GM23248 (cell line): ENCODE measurements around the gene ANKK1. TPM values are rescaled to one million over a fixed set of nuclear protein-coding genes. Genes with fewer than 3 reads are reported as not detected.

ENCODE experiments used
- DNase-seq: peaks from one replicate; pipeline ENCODE4 v3.0.0-alpha.2; 2015
- H2AFZ ChIP-seq: fragments of 200-600 bp; sonication (generic); 2 replicates; pipeline ENCODE4 v1.6.1; 2016; ENCODE audit warnings: antibody characterized with exemption
- H3F3A ChIP-seq: fragments of 200-600 bp; sonication (generic); 2 replicates; pipeline ENCODE4 v1.6.1; 2016; ENCODE audit warnings: mild to moderate bottlenecking, antibody characterized with exemption, mixed run types; ENCODE audit not compliant: insufficient read depth
- H3K27ac ChIP-seq: fragments of 200-600 bp; sonication (generic); 2 replicates; pipeline ENCODE4 v1.5.1; 2016; ENCODE audit warnings: mild to moderate bottlenecking
- H3K27me3 ChIP-seq: fragments of 200-600 bp; sonication (generic); replicated peaks from 2 replicates; pipeline ENCODE4 v1.6.1; 2016; ENCODE audit warnings: mild to moderate bottlenecking; ENCODE audit not compliant: insufficient read depth
- H3K36me3 ChIP-seq: fragments of 200-600 bp; sonication (generic); 2 replicates; pipeline ENCODE4 v1.6.1; 2016; ENCODE audit warnings: low read depth, mild to moderate bottlenecking
- H3K4me1 ChIP-seq: fragments of 200-600 bp; sonication (generic); 2 replicates; pipeline ENCODE4 v1.6.1; 2016; ENCODE audit warnings: mild to moderate bottlenecking; ENCODE audit not compliant: insufficient read depth
- H3K4me2 ChIP-seq: fragments of 200-600 bp; sonication (generic); one replicate; pipeline ENCODE4 v1.6.1; 2016; ENCODE audit warnings: mild to moderate bottlenecking; ENCODE audit not compliant: unreplicated experiment
- H3K4me3 ChIP-seq: fragments of 200-600 bp; sonication (generic); 2 replicates; pipeline ENCODE4 v1.5.1; 2016; ENCODE audit warnings: mild to moderate bottlenecking
- H3K79me2 ChIP-seq: fragments of 200-600 bp; sonication (generic); 2 replicates; pipeline ENCODE4 v1.6.1; 2016; ENCODE audit warnings: mild to moderate bottlenecking; ENCODE audit not compliant: insufficient read depth
- H3K9ac ChIP-seq: fragments of 200-600 bp; sonication (generic); 2 replicates; pipeline ENCODE4 v1.6.1; 2016; ENCODE audit warnings: mild to moderate bottlenecking
- H3K9me2 ChIP-seq: fragments of 200-600 bp; sonication (generic); 2 replicates; pipeline ENCODE4 v1.6.1; 2016; ENCODE audit warnings: mixed run types, mild to moderate bottlenecking, moderate library complexity; ENCODE audit not compliant: insufficient read depth
- H3K9me3 ChIP-seq: fragments of 200-600 bp; sonication (generic); one replicate; pipeline ENCODE4 v1.6.1; 2017; ENCODE audit warnings: low read depth
- H4K20me1 ChIP-seq: fragments of 200-600 bp; sonication (generic); 2 replicates; pipeline ENCODE4 v1.6.0; 2016; ENCODE audit not compliant: insufficient read depth
- EZH2 ChIP-seq: fragments of 200-600 bp; sonication (generic); IDR thresholded peaks from 2 replicates; pipeline ENCODE4 v1.6.1; 2018; ENCODE audit warnings: antibody characterized with exemption, mild to moderate bottlenecking; ENCODE audit not compliant: insufficient read depth, poor library complexity, severe bottlenecking
- EZH2phosphoT487 ChIP-seq: fragments of 200-600 bp; sonication (generic); IDR thresholded peaks from 2 replicates; pipeline ENCODE4 v1.6.1; 2018; ENCODE audit warnings: antibody characterized with exemption, moderate library complexity, mild to moderate bottlenecking, low read depth; ENCODE audit not compliant: insufficient read depth
- WGBS, 2 experiments: methylation state at CpG; one replicate each; pipeline ENCODE4 v1.1.6; 2015 to 2017; ENCODE audit warnings: low lambda C conversion rate in 2 of 2, low coverage in 1 of 2; ENCODE audit errors: missing lambda C conversion rate in 2 of 2; 5-methylcytosine and 5-hydroxymethylcytosine counted together
- in situ Hi-C: fragments of 300-500 bp; cut with MboI; formaldehyde crosslinking; loops from 2 replicates; pipeline ENCODE4 v1.15.0; 2020
- polyA plus RNA-seq: library from polyadenylated mRNA; unstranded; fragments of >200 nt; fragmentation: Nextera tagmentation; extraction: Ambion mirVana; gene quantifications from 2 replicates; pipeline ENCODE4 v1.2.1, GENCODE V29; 2016
- total RNA-seq: library from RNA; depleted of rRNA; stranded (reverse); fragments of >200 nt; shearing (Covaris generic); gene quantifications from 2 replicates; pipeline ENCODE4 v1.2.3, GENCODE V29; 2014

The ANKK1 gene
- total and polyA plus RNA-seq, 2 experiments from 2014 or later = not detected

- no peak for TF ChIP-seq EZH2phosphoT487
- no peak for TF ChIP-seq EZH2
- no peaks in the 10 kb centered on the region for H3K9me3 ChIP-seq
- no peak overlapping the region for H3K9ac ChIP-seq
- H3F3A ChIP-seq = no peaks in the 10 kb centered on the region
- no peaks in the 10 kb centered on the region for H3K27me3 ChIP-seq
- no peaks in the 10 kb centered on the region for H4K20me1 ChIP-seq
- no peaks in the 10 kb centered on the region for H3K36me3 ChIP-seq
- no peak overlapping the region for H3K4me2 ChIP-seq
- no peaks in the 10 kb centered on the region for H3K9me2 ChIP-seq
- H2AFZ ChIP-seq = no peak overlapping the region
- no peaks in the 10 kb centered on the region for H3K4me1 ChIP-seq
- WGBS, 2 experiments = 85% methylated on average over 8 of the region's 8 CpGs
- H3K79me2 ChIP-seq = no peaks in the 10 kb centered on the region
- in situ Hi-C loops = no loop called here
- DNase-seq = no peak
- no peak overlapping the region for H3K4me3 ChIP-seq
- no peak overlapping the region for H3K27ac ChIP-seq
Measured at GRCh38 chr11:113345978-113346377, 41.6 kb upstream of the ANKK1 start.

GRCh38 chr11:113349528-113349927, 38.1 kb upstream of the ANKK1 start:
- H3F3A ChIP-seq = no peaks in the 10 kb centered on the region
- DNase-seq = no peak
- no peaks in the 10 kb centered on the region for H3K9me3 ChIP-seq
- no peak overlapping the region for H3K4me2 ChIP-seq
- 78 to 90% methylated on average over 3 of the region's 3 CpGs for whole genome bisulfite sequencing, 2 experiments
- no peak overlapping the region for H3K9ac ChIP-seq
- H3K4me1 ChIP-seq = no peaks in the 10 kb centered on the region
- no peak overlapping the region for H3K27ac ChIP-seq
- TF ChIP-seq EZH2 (no peak), EZH2phosphoT487 (no peak)
- no peaks in the 10 kb centered on the region for H4K20me1 ChIP-seq
- H3K4me3 ChIP-seq = no peak overlapping the region
- no peaks in the 10 kb centered on the region for H3K9me2 ChIP-seq
- no peaks in the 10 kb centered on the region for H3K79me2 ChIP-seq
- no peak overlapping the region for H2AFZ ChIP-seq
- in situ Hi-C loops = no loop called here
- H3K27me3 ChIP-seq = no peaks in the 10 kb centered on the region
- no peaks in the 10 kb centered on the region for H3K36me3 ChIP-seq

GRCh38 chr11:113350336-113351067, 37.1 kb upstream of the ANKK1 start:
- Histone ChIP-seq H2AFZ (no peak overlapping the region), H3K27ac (no peak overlapping the region), H3K9me2 (no peaks in the 10 kb centered on the region), H3K4me3 (no peak overlapping the region), H3K4me2 (no peak overlapping the region), H3K4me1 (no peaks in the 10 kb centered on the region), H3K9me3 (no peaks in the 10 kb centered on the region), H3K36me3 (0 out of 2 replicates have a peak, but pooled peaks cover 3% of the 10 kb centered on the region), H3K79me2 (no peaks in the 10 kb centered on the region), H3K9ac (no peak overlapping the region), H3F3A (no peaks in the 10 kb centered on the region), H4K20me1 (no peaks in the 10 kb centered on the region), H3K27me3 (no peaks in the 10 kb centered on the region)
- DNase-seq = no peak
- in situ Hi-C loops = no loop called here
- WGBS, 2 experiments = 87 to 91% methylated on average over 11 of the region's 11 CpGs
- TF ChIP-seq EZH2 (no peak), EZH2phosphoT487 (no peak)

GRCh38 chr11:113351068-113351450, 36.5 kb upstream of the ANKK1 start:
- no peak overlapping the region for H2AFZ ChIP-seq
- no peak for TF ChIP-seq EZH2
- TF ChIP-seq EZH2phosphoT487 = no peak
- no peaks in the 10 kb centered on the region for H3K79me2 ChIP-seq
- 0 out of 2 replicates have a peak, but pooled peaks cover 3% of the 10 kb centered on the region for H3K36me3 ChIP-seq
- H3K27me3 ChIP-seq = no peaks in the 10 kb centered on the region
- 56 to 60% methylated on average over 3 of the region's 3 CpGs for WGBS, 2 experiments
- no peaks in the 10 kb centered on the region for H3K9me2 ChIP-seq
- H4K20me1 ChIP-seq = no peaks in the 10 kb centered on the region
- in situ Hi-C loops = no loop called here
- no peak overlapping the region for H3K27ac ChIP-seq
- no peaks in the 10 kb centered on the region for H3K4me1 ChIP-seq
- no peak overlapping the region for H3K4me2 ChIP-seq
- no peak for DNase-seq
- no peaks in the 10 kb centered on the region for H3F3A ChIP-seq
- no peak overlapping the region for H3K9ac ChIP-seq
- no peak overlapping the region for H3K4me3 ChIP-seq
- H3K9me3 ChIP-seq = no peaks in the 10 kb centered on the region

GRCh38 chr11:113351480-113351879, 36.1 kb upstream of the ANKK1 start:
- no peaks in the 10 kb centered on the region for H3K9me2 ChIP-seq

More at GRCh38 chr11:113351480-113351879, 36.1 kb upstream of the ANKK1 start:
- H3K4me1 ChIP-seq = no peaks in the 10 kb centered on the region
- H3K9ac ChIP-seq = no peak overlapping the region
- H3K36me3 ChIP-seq = 0 out of 2 replicates have a peak, but pooled peaks cover 3% of the 10 kb centered on the region
- H3K27ac ChIP-seq = no peak overlapping the region
- no peaks in the 10 kb centered on the region for H3K79me2 ChIP-seq
- H3K4me2 ChIP-seq = no peak overlapping the region
- H2AFZ ChIP-seq = no peak overlapping the region
- no peak for DNase-seq
- TF ChIP-seq EZH2 (no peak), EZH2phosphoT487 (no peak)
- H3K9me3 ChIP-seq = no peaks in the 10 kb centered on the region
- in situ Hi-C loops = no loop called here
- no peaks in the 10 kb centered on the region for H3K27me3 ChIP-seq
- no peak overlapping the region for H3K4me3 ChIP-seq
- no peaks in the 10 kb centered on the region for H4K20me1 ChIP-seq
- WGBS, 2 experiments = 66 to 76% methylated on average over 4 of the region's 4 CpGs
- no peaks in the 10 kb centered on the region for H3F3A ChIP-seq
